ENCODE measurements around the gene LMTK3.

- TF ChIP-seq EZH2 (IDR thresholded peaks at IDR 0.05; ENCODE audit: insufficient read depth, poor library complexity, severe bottlenecking) (no peak), EZH2phosphoT487 (IDR thresholded peaks at IDR 0.05; ENCODE audit: insufficient read depth, low read depth) (no peak)
These were observed 8.5 kb upstream of the LMTK3 start for GRCh38 chr19:48520134-48520533.

Measured in GM23248 (cell line).